SU-DHL-6 (cell line): ENCODE results near the gene PTPN1.

Experiments used
- CTCF ChIP-seq: fragments of 200-600 bp; sonication (generic); IDR thresholded peaks from one replicate; pipeline ENCODE4 v1.5.1; 2017; ENCODE audit warnings: antibody characterized with exemption, mild to moderate bottlenecking, low read length, moderate library complexity; ENCODE audit not compliant: insufficient read depth, poor library complexity, severe bottlenecking
- EZH2phosphoT487 ChIP-seq: fragments of 200-600 bp; sonication (generic), shearing (Covaris generic); conservative IDR thresholded peaks from 2 replicates; pipeline ENCODE4 v1.6.1; 2018; ENCODE audit warnings: mild to moderate bottlenecking, antibody characterized with exemption, low read length, moderate library complexity, mixed read lengths

- TF ChIP-seq CTCF (no peak), EZH2phosphoT487 (no peak)
Measured at GRCh38 chr20:50613438-50614169, 103.4 kb downstream of the PTPN1 start.
